Activated CD4-positive, alpha-beta T cell treated with anti-CD3 and anti-CD28 coated beads, Interleukin-2, Interleukin-6, amounts not matched to agents 100 ng/mL and 50 ng/mL, durations not matched to agents 16 hours and 8 hours (primary cell): Measurements from ENCODE around the gene FAM3D.

Experiments
- DNase-seq: peaks from one replicate; pipeline ENCODE4 v3.0.0-alpha.2; 2020

Gene FAM3D

GRCh38 chr3:58625196-58625824 lies 41.3 kb downstream of the FAM3D start:
- no peak for DNase-seq

GRCh38 chr3:58624550-58624949 lies 42.0 kb downstream of the FAM3D start:
- DNase-seq = no peak

- DNase-seq = no peak
These were observed 42.6 kb downstream of the FAM3D start for GRCh38 chr3:58623961-58624360.

GRCh38 chr3:58623478-58623877 lies 43.1 kb downstream of the FAM3D start:
- DNase-seq = no peak

- no peak for DNase-seq
These were observed 43.7 kb downstream of the FAM3D start for GRCh38 chr3:58622892-58623291.

- no peak for DNase-seq
These were observed 44.1 kb downstream of the FAM3D start for GRCh38 chr3:58622436-58622835.

GRCh38 chr3:58621086-58621830 lies 45.3 kb downstream of the FAM3D start:
- no peak for DNase-seq

GRCh38 chr3:58620421-58620820 lies 46.2 kb downstream of the FAM3D start:
- no peak for DNase-seq

- no peak for DNase-seq
These were observed 49.2 kb downstream of the FAM3D start for GRCh38 chr3:58617338-58617761.

- DNase-seq = no peak
These were observed 53.1 kb downstream of the FAM3D start for GRCh38 chr3:58613236-58614132.

GRCh38 chr3:58612830-58613229 lies 53.7 kb downstream of the FAM3D start:
- DNase-seq = no peak

- peak; percentile 68 for DNase-seq
These were observed 56.6 kb downstream of the FAM3D start for GRCh38 chr3:58609990-58610389.

- no peak for DNase-seq
These were observed 57.9 kb downstream of the FAM3D start for GRCh38 chr3:58608648-58609047.

- DNase-seq = peak; percentile 77
These were observed 58.8 kb downstream of the FAM3D start for GRCh38 chr3:58607816-58608215.

- DNase-seq = no peak
These were observed 59.9 kb downstream of the FAM3D start for GRCh38 chr3:58606693-58607092.

- no peak for DNase-seq
These were observed 62.5 kb downstream of the FAM3D start for GRCh38 chr3:58604031-58604430.

- DNase-seq = no peak
These were observed 63.0 kb downstream of the FAM3D start for GRCh38 chr3:58603606-58604005.

GRCh38 chr3:58597770-58598310 lies 68.7 kb downstream of the FAM3D start:
- DNase-seq = no peak

- DNase-seq = no peak
These were observed 69.6 kb downstream of the FAM3D start for GRCh38 chr3:58596834-58597518.

GRCh38 chr3:58594117-58594516 lies 72.5 kb downstream of the FAM3D start:
- DNase-seq = no peak

- no peak for DNase-seq
These were observed 74.8 kb downstream of the FAM3D start for GRCh38 chr3:58591517-58592510.
